Right lung (tissue), 5 donors: ENCODE data around the gene CDH11. TPM values are rescaled to one million over a fixed set of nuclear protein-coding genes. Genes with fewer than 3 reads are reported as not detected.

Source experiments
- DNase-seq, 2 donors: peaks; one replicate each; pipeline ENCODE4 v3.0.0-alpha.2; 2013
- polyA plus RNA-seq, 5 donors: library from polyadenylated mRNA; unstranded; fragments of 120-200 nt; gene quantifications; one replicate each; pipeline versions ENCODE4 v1.2.1 to v1.2.3, GENCODE V29; 2013; ENCODE audit warnings: inconsistent platforms in 1 of 5, low replicate concordance in 1 of 5; ENCODE audit not compliant: insufficient read length in 5 of 5, insufficient read depth in 1 of 5

CDH11 gene
- polyA plus RNA-seq, 5 donors = 251 to 340 (median 284) TPM

DNA sequence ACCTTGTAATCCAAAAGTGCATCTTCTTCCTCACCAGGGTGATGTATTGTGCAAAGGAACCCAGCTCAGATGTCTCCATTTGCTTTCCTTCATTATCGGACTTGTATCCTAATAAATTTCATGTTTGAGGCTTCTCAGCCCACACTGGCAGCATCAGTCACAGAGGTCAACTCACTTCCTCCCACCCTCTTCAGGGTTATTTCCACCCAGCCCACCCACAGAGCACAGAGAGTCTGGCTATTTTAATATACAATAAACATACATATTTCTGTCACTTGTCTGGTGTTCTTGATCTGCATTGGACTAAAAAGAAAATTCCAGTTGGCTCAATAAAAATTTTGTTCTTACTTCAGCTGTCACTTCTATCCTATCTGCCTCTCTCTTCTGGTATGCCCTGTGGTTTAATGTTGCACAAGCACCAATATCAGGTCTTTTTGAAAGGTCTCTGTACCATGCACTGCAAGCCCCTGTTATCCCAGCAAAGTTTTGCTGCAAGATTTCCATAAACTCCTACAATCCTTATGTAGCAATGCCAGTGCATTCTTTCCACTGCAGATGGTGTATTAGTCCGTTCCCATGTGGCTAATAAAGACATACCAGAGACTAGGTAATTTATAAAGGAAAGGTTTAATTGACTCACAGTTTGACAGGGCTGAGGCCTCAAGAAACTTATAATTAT is 201.8 kb downstream of the CDH11 start:
- no peak for DNase-seq

DNA sequence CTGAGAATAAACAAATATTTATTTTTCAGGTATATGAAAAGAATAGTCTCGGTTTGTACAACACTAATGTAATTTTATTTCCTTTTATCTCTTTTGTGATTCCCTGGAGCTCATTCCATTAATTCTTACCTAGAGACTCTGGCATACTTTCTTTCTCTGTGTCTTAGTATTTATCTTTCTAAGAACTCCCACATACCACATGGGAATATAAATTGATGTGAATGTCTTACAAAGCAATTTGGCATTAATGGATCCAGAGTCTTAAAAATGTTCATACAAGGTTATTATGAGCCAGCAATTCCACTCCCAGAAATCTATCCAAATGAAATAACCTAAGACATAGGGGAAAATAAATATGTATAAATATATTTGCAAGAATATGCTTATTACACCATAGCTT is 202.7 kb downstream of the CDH11 start:
- no peak for DNase-seq

DNA sequence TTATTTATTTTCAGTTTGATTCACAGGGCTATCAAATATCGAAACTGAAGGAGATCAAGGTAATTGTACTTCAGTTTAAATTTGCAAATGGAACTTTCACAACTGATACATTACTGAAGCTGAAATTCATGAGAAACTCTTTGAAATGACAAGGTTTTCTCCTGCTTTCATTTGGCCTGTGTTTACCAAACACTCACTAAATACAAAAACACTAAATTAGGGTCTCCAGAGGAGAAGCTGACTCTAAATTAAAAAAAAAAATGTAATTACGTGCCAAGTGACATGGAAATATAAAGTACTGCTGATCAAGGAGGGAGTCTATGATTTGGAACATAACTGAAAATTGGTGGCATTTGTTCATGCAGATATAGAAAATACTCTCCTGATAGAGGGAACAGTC is 205.8 kb downstream of the CDH11 start:
- no peak for DNase-seq

GRCh38 chr16:64910356-64910755 is 211.5 kb downstream of the CDH11 start:
- DNase-seq = peak; percentile 55 to 60

- DNase-seq = no peak
Measured at GRCh38 chr16:64907844-64908243, 214.0 kb downstream of the CDH11 start.

DNA sequence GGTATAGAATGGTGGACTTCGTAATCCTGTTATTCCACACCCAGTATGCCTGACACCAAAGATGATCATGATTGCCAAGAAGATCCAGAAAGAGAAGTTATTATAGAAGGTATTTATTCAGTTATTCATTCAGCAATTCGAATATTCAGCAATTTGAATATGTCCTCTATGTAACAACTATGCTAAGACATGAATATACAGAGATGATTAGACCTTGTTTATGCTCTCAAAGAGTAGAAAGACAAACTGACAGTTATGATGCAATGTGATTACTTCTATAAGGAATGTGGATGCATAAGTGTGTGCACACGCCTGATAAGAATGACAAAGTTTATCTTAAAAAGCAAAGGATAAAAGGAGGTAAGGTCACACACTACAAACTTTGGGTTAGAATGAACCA is 218.1 kb downstream of the CDH11 start:
- no peak for DNase-seq

DNA sequence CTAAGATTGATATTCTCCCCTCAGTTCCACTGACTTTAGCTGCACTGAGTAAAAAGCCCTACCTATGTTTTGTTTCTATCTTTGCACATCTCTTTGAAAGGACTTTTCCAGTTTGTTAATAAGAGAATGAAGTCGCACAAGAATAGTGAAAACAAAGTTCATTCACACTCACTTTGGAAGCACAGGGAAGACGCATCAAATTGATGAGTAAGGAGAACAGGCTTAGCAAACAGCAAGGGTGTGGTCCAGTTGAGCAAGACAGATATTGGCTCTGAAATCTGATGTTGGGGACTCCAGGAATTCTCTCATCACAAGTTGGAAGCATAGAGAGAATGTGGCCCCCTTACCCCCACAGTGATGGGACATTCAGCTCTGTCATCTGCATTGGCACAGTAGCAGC is 221.3 kb downstream of the CDH11 start:
- no peak for DNase-seq

- DNase-seq = no peak
Measured at GRCh38 chr16:64900019-64900418, 221.8 kb downstream of the CDH11 start.

DNA sequence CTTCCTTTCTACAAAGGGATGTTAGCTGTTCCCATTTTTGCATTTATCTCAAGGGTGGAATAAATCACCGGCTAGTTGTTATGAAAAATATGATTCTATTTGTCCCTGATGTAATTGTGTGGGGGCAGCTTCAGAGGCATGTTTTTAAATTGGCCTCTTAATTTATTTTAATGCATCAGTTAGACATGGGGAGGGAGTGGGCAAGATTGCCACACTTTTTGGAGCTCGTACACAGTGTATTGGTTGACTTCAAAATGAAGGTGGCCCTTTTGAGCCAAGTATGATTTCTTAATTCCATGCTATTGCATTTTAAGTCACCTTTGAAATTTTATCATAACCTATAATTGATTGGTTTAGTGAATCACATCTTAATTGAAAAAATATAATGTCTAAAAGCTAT is 223.7 kb downstream of the CDH11 start:
- DNase-seq = no peak
